Progenitor cell of endocrine pancreas (in vitro differentiated cells): ENCODE results near the gene ACTBL2. TPM values are rescaled to one million over a fixed set of nuclear protein-coding genes. Genes with fewer than 3 reads are reported as not detected.
"Not testable (repeated sequence)": the region's sequence is repeated elsewhere in the genome, so short reads cannot be mapped to it uniquely, and the experiment has no call there.

ENCODE experiments used
- DNase-seq: peaks from one replicate; pipeline ENCODE4 v3.0.0; 2021; ENCODE audit warnings: low spot score; ENCODE audit not compliant: unreplicated experiment
- H3K27ac Mint-ChIP-seq: 2 replicates; pipeline ENCODE4 v1.8.0; 2021; ENCODE audit warnings: mild to moderate bottlenecking, moderate library complexity, mixed read lengths
- H3K27me3 Mint-ChIP-seq: 2 replicates; pipeline ENCODE4 v1.8.0; 2021; ENCODE audit warnings: mixed read lengths
- H3K36me3 Mint-ChIP-seq: 2 replicates; pipeline ENCODE4 v1.8.0; 2022; ENCODE audit warnings: mixed read lengths; ENCODE audit not compliant: insufficient read depth
- H3K4me1 Mint-ChIP-seq: 2 replicates; pipeline ENCODE4 v1.8.0; 2021; ENCODE audit warnings: low read depth, mixed read lengths
- H3K4me3 Mint-ChIP-seq: 2 replicates; pipeline ENCODE4 v1.8.0; 2021; ENCODE audit warnings: low read depth, mild to moderate bottlenecking, moderate library complexity, mixed read lengths
- H3K9me3 Mint-ChIP-seq: 2 replicates; pipeline ENCODE4 v1.8.0; 2021; ENCODE audit warnings: low read depth, mixed read lengths
- long read RNA-seq: library from polyadenylated mRNA; unstranded; transcript quantifications from one replicate; pipeline ENCODE4 v2.0.0, GENCODE V29; 2020
- total RNA-seq: library from RNA; stranded (reverse); gene quantifications from 2 replicates; pipeline ENCODE4 v1.2.1, GENCODE V29; 2021
- TF ChIP-seq, protein P1 (sequence below): fragments of 200-600 bp; sonication (generic); IDR thresholded peaks from one replicate; pipeline ENCODE4 v1.5.0; 2021; ENCODE audit warnings: antibody characterized with exemption, mild to moderate bottlenecking; ENCODE audit not compliant: unreplicated experiment

The ACTBL2 gene
- not detected in 2 replicates for total RNA-seq
- long read RNA-seq = 0 reads

DNA sequence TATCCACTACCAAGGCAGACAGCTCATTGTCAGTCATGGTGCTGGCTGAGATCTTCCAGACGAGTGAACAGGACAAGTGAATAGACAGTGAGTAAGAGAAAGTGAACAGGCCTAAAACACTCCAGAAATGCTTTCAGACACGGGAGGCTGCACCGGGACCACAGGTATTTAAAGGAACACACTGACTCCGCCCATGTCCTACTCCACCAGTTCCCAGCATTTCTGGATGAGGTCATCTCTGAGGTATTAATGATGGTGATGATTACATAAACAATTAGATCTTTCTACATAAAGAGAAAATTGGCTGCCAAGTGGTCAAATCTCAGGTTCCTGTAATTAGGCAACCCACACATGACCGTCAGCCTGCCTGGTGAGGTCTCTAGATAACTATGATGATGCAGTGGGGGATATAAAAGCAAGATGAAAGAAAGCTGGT is at the start of gene ACTBL2:
TSS of gene ACTBL2 (minus strand) at position 141 of the 436 bp plus-strand sequence. CDS start at position 37, 104 bp downstream.
- H3K27ac Mint-ChIP-seq = no peak within 1 kb of the TSS
- DNase-seq = no peak
- no peaks in the 10 kb centered on the region for H3K27me3 Mint-ChIP-seq
- H3K36me3 Mint-ChIP-seq = no peaks in the 10 kb centered on the region
- H3K4me3 Mint-ChIP-seq = no peak within 1 kb of the TSS
- H3K4me1 Mint-ChIP-seq = no peaks in the 10 kb centered on the region
- TF ChIP-seq, protein P1, sequence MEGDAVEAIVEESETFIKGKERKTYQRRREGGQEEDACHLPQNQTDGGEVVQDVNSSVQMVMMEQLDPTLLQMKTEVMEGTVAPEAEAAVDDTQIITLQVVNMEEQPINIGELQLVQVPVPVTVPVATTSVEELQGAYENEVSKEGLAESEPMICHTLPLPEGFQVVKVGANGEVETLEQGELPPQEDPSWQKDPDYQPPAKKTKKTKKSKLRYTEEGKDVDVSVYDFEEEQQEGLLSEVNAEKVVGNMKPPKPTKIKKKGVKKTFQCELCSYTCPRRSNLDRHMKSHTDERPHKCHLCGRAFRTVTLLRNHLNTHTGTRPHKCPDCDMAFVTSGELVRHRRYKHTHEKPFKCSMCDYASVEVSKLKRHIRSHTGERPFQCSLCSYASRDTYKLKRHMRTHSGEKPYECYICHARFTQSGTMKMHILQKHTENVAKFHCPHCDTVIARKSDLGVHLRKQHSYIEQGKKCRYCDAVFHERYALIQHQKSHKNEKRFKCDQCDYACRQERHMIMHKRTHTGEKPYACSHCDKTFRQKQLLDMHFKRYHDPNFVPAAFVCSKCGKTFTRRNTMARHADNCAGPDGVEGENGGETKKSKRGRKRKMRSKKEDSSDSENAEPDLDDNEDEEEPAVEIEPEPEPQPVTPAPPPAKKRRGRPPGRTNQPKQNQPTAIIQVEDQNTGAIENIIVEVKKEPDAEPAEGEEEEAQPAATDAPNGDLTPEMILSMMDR = no peak
- no peaks in the 10 kb centered on the region for H3K9me3 Mint-ChIP-seq

DNA sequence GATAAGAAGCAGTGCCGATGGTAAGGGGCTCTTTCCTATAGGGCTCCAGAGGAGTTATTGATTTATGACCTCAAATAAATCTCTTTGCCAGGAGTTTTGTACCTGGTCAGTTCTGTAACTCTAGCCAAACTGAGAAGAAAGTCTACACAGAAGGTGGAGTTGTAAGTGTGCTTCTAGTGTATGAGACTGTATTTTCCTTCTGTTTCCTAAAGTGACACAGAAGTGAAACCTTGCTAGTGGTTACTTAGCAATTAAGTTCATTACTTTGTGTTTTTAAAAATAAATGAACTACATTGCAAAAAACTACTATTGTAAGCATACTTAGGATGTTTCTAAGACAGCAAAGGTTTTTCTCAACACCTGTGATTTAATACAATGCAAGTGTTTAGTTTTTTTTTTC is 48.7 kb upstream of the ACTBL2 start:
- H3K4me1 Mint-ChIP-seq = peaks cover 2% of the 10 kb centered on the region

DNA sequence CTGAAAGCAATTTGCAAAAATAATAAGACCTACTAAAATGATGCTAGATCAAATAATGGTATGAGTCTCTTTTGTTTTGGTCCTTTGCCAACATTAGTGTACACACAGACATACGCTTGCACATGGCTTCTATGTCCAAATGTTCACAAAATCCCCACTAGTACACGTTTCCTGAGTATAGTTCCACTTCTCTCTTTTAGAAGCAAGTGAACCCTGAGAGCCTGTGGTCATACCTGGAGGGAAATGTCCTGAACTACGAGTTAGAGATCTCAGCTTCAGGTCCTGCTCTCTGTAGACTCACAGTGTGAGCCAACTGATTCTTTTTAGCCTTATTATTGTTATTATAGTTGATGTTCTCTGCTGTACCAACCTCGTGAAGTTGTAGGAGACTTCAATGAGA is 47.3 kb upstream of the ACTBL2 start:
- Mint-ChIP-seq H3K4me1 (peaks cover 10% of the 10 kb centered on the region), H3K9me3 (no peaks in the 10 kb centered on the region), H3K4me3 (no peak overlapping the region), H3K27ac (no peak overlapping the region), H3K27me3 (peaks cover 2% of the 10 kb centered on the region), H3K36me3 (no peaks in the 10 kb centered on the region)
- TF ChIP-seq, protein P1 = no peak
- no peak for DNase-seq

More for the DNA sequence above, 48.7 kb upstream of the ACTBL2 start:
- H3K27me3 Mint-ChIP-seq = peaks cover 2% of the 10 kb centered on the region
- no peak for DNase-seq
- H3K36me3 Mint-ChIP-seq = no peaks in the 10 kb centered on the region
- no peak overlapping the region for H3K4me3 Mint-ChIP-seq
- no peaks in the 10 kb centered on the region for H3K9me3 Mint-ChIP-seq
- TF ChIP-seq, protein P1 = no peak
- H3K27ac Mint-ChIP-seq = no peak overlapping the region

DNA sequence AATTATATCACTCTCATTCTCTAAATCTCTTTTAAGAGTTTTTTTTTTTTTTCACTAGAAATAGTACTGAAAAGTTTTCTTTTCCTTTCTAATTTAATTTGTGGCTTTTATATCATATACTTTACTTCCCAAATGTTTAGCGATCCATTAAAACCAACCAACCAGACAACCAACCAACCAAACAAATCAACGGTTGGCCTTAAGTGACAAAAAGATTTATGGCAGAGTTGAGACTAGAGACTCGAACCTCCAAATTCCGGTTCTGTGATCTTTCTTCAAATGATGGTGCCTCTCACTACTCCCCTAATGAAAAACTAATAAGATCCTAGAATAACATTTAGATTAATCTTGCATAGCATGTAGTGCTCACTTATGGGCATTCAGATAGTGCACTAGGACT is 45.3 kb upstream of the ACTBL2 start:
- H3K27me3 Mint-ChIP-seq = peaks cover 2% of the 10 kb centered on the region
- peaks cover 19% of the 10 kb centered on the region for H3K4me1 Mint-ChIP-seq
- TF ChIP-seq, protein P1 = no peak
- H3K9me3 Mint-ChIP-seq = no peaks in the 10 kb centered on the region
- H3K27ac Mint-ChIP-seq = no peak overlapping the region
- H3K36me3 Mint-ChIP-seq = no peaks in the 10 kb centered on the region
- H3K4me3 Mint-ChIP-seq = no peak overlapping the region
- no peak for DNase-seq

DNA sequence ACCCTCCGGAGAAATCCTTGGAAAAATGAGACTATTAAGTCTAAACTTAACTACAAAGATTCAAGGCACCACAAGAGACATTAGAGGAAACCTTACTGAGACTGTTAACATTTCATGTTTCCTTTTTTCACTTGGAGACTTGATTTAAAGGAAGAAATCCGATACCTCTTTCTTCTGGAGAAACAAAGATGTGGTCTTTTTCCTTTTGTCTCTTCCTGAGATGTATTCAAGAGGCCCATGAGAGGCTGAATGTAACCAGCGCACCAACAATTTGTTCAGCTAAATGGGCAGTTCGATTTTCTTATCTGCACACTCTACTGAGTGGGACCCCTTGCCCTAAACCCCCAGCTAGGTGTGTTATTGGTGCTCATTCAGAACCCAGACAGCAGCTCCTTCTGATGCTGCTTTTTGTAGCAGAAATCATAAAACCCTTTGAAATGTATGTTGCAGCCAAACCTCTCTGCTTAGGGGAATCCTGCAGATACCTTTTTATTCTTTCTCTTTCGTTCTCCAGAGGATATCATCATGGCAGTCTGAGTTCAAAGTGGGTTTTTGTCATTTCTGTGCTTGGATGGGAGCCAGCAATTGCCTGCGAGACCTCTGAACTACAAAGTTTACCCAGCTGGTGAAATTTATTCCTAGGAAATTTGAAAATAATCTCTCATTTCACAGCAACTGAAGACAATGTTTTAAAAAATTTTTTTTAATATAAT is 41.9 kb upstream of the ACTBL2 start:
- no peak for DNase-seq
- Mint-ChIP-seq H3K9me3 (peaks cover 5% of the 10 kb centered on the region), H3K4me3 (no peak overlapping the region), H3K27me3 (peaks cover 2% of the 10 kb centered on the region), H3K4me1 (peaks cover 16% of the 10 kb centered on the region), H3K36me3 (peaks cover 1% of the 10 kb centered on the region), H3K27ac (no peak overlapping the region)
- TF ChIP-seq, protein P1 = no peak

DNA sequence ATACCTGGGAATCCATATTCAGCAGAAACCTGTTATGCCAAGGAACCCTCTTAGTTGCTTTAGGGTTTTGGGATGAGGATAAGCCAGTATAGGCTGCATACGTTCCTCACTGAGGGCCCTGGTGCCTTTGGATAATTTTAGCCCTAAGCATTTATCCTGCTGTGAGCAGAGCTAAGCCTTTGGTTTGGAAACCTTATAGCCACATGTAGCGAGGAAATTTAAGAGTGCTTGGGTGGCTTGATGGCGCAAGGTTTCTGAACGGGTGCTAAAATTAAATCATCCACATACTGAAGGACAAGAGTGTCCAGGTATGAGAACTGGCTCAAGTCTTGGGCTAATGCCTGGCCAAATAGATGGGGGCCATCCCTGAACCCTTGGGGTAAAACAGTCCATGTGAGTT is 39.9 kb upstream of the ACTBL2 start:
- not testable (repeated sequence) for H3K9me3 Mint-ChIP-seq, H3K27me3 Mint-ChIP-seq, H3K36me3 Mint-ChIP-seq, H3K4me3 Mint-ChIP-seq, DNase-seq, H3K27ac Mint-ChIP-seq
- peaks cover 16% of the 10 kb centered on the region for H3K4me1 Mint-ChIP-seq

DNA sequence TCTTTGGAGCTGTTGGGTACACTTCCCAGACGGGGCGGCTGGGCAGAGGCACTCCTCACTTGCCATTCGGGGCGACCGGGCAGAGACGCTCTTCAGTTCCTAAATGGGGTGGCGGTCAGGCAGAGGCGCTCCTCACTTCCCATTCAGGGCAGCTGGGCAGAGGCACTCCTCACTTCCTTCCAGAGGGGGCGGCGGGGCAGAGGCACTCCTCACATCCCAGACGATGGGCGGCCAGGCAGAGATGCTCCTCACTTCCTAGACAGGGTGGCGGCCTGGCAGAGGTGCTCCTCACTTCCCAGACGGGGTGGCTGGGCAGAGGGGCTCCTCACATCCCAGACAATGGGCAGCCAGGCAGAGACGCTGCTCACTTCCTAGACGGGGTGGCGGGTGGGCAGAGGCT is 35.8 kb upstream of the ACTBL2 start:
- not testable (repeated sequence) for DNase-seq, H3K4me1 Mint-ChIP-seq, H3K27me3 Mint-ChIP-seq, H3K4me3 Mint-ChIP-seq, H3K27ac Mint-ChIP-seq, H3K36me3 Mint-ChIP-seq, H3K9me3 Mint-ChIP-seq
